WERI-Rb-1 (cell line): ENCODE measurements around the gene P2RY2.

Experiments
- DNase-seq: peaks from one replicate; pipeline ENCODE4 v3.0.0-alpha.2; 2020
- H3K27ac ChIP-seq: fragments of 250-450 bp; sonication (Bioruptor Pico); 2 replicates; pipeline ENCODE4 v1.5.1; 2020; ENCODE audit warnings: mild to moderate bottlenecking, moderate library complexity
- H3K27me3 ChIP-seq: fragments of 250-450 bp; sonication (Bioruptor Pico); 2 replicates; pipeline ENCODE4 v1.5.1; 2021; ENCODE audit warnings: mild to moderate bottlenecking, low read depth, moderate library complexity; ENCODE audit not compliant: insufficient read depth, severe bottlenecking
- H3K36me3 ChIP-seq: fragments of 250-450 bp; sonication (Bioruptor Pico); 2 replicates; pipeline ENCODE4 v1.5.1; 2020; ENCODE audit warnings: mild to moderate bottlenecking, moderate library complexity
- H3K4me3 ChIP-seq: 2 replicates; pipeline ENCODE4 v1.5.1; 2011; ENCODE audit warnings: low read depth, mild to moderate bottlenecking, control low read depth, low read length
- H3K9me3 ChIP-seq: fragments of 250-450 bp; sonication (Bioruptor Pico); 2 replicates; pipeline ENCODE4 v1.5.1; 2021; ENCODE audit warnings: mild to moderate bottlenecking, moderate library complexity; ENCODE audit not compliant: severe bottlenecking
- TF ChIP-seq, protein P1 (sequence below): IDR thresholded peaks from 2 replicates; pipeline ENCODE4 v1.5.1; 2011; ENCODE audit warnings: low read depth, mild to moderate bottlenecking, control low read depth, inconsistent platforms, low read length

P2RY2 gene

DNA sequence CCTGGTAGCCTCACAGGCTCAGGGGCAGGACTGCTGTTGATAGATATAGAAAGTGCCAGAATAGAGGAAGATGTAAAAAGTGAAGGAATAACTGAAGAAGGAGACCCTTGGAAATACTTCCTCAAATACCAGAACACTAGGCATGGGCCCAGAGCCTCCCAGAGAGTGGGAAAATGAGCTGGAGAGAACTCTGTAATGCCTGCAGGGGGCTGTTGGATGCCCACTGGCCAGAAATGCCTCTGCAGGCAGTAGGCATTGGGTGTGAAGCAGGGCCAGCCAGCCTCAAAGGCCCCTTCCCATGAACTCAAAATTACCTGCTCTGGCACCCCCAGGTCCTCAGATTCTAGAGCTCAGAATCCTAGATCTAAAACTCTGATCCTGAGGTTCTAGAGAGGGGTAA lies 15.1 kb downstream of the P2RY2 start:
- Histone ChIP-seq H3K27me3 (no peaks in the 10 kb centered on the region), H3K4me3 (no peak overlapping the region), H3K36me3 (no peaks in the 10 kb centered on the region), H3K9me3 (no peaks in the 10 kb centered on the region), H3K27ac (no peak overlapping the region)
- DNase-seq: no peak
- TF ChIP-seq, protein P1, sequence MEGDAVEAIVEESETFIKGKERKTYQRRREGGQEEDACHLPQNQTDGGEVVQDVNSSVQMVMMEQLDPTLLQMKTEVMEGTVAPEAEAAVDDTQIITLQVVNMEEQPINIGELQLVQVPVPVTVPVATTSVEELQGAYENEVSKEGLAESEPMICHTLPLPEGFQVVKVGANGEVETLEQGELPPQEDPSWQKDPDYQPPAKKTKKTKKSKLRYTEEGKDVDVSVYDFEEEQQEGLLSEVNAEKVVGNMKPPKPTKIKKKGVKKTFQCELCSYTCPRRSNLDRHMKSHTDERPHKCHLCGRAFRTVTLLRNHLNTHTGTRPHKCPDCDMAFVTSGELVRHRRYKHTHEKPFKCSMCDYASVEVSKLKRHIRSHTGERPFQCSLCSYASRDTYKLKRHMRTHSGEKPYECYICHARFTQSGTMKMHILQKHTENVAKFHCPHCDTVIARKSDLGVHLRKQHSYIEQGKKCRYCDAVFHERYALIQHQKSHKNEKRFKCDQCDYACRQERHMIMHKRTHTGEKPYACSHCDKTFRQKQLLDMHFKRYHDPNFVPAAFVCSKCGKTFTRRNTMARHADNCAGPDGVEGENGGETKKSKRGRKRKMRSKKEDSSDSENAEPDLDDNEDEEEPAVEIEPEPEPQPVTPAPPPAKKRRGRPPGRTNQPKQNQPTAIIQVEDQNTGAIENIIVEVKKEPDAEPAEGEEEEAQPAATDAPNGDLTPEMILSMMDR: no peak

DNA sequence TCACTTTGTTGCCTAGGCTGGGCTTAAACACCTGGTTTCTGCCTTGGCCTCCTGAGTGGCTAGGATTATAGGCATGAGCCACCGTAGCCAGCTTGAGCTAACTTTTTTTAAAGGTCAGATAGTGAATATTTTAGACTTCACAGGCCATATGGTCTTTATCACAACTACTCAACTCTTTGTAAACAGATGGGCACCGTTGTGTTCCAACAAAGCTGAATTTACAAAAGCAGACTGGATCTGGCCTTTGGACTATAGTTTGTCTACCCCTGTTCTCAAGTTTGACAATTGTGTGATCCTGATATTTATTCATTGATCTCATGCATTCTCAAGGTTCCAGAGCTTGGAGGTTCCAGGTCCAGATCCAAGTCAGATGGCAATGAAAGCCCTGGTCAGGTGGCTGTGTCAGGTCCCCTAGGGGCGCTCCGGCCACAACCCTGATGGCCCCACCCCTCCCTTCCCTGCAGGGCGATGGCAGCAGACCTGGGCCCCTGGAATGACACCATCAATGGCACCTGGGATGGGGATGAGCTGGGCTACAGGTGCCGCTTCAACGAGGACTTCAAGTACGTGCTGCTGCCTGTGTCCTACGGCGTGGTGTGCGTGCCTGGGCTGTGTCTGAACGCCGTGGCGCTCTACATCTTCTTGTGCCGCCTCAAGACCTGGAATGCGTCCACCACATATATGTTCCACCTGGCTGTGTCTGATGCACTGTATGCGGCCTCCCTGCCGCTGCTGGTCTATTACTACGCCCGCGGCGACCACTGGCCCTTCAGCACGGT lies 15.8 kb downstream of the P2RY2 start:
- H3K27me3 ChIP-seq: no peaks in the 10 kb centered on the region
- no peak overlapping the region for H3K4me3 ChIP-seq
- H3K9me3 ChIP-seq: no peaks in the 10 kb centered on the region
- no peaks in the 10 kb centered on the region for H3K36me3 ChIP-seq
- TF ChIP-seq, protein P1: no peak
- H3K27ac ChIP-seq: no peak overlapping the region
- DNase-seq: no peak

DNA sequence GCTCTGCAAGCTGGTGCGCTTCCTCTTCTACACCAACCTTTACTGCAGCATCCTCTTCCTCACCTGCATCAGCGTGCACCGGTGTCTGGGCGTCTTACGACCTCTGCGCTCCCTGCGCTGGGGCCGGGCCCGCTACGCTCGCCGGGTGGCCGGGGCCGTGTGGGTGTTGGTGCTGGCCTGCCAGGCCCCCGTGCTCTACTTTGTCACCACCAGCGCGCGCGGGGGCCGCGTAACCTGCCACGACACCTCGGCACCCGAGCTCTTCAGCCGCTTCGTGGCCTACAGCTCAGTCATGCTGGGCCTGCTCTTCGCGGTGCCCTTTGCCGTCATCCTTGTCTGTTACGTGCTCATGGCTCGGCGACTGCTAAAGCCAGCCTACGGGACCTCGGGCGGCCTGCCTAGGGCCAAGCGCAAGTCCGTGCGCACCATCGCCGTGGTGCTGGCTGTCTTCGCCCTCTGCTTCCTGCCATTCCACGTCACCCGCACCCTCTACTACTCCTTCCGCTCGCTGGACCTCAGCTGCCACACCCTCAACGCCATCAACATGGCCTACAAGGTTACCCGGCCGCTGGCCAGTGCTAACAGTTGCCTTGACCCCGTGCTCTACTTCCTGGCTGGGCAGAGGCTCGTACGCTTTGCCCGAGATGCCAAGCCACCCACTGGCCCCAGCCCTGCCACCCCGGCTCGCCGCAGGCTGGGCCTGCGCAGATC lies 16.5 kb downstream of the P2RY2 start:
- Histone ChIP-seq H3K4me3 (no peak overlapping the region), H3K27ac (no peak overlapping the region), H3K9me3 (no peaks in the 10 kb centered on the region), H3K36me3 (no peaks in the 10 kb centered on the region), H3K27me3 (no peaks in the 10 kb centered on the region)
- no peak for DNase-seq
- TF ChIP-seq, protein P1: no peak

DNA sequence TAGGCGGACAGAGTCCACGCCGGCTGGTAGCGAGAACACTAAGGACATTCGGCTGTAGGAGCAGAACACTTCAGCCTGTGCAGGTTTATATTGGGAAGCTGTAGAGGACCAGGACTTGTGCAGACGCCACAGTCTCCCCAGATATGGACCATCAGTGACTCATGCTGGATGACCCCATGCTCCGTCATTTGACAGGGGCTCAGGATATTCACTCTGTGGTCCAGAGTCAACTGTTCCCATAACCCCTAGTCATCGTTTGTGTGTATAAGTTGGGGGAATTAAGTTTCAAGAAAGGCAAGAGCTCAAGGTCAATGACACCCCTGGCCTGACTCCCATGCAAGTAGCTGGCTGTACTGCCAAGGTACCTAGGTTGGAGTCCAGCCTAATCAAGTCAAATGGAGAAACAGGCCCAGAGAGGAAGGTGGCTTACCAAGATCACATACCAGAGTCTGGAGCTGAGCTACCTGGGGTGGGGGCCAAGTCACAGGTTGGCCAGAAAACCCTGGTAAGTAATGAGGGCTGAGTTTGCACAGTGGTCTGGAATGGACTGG lies 17.2 kb downstream of the P2RY2 start:
- H3K9me3 ChIP-seq: no peaks in the 10 kb centered on the region
- no peaks in the 10 kb centered on the region for H3K36me3 ChIP-seq
- no peak overlapping the region for H3K4me3 ChIP-seq
- H3K27me3 ChIP-seq: no peaks in the 10 kb centered on the region
- no peak for DNase-seq
- no peak overlapping the region for H3K27ac ChIP-seq
- TF ChIP-seq, protein P1: no peak

DNA sequence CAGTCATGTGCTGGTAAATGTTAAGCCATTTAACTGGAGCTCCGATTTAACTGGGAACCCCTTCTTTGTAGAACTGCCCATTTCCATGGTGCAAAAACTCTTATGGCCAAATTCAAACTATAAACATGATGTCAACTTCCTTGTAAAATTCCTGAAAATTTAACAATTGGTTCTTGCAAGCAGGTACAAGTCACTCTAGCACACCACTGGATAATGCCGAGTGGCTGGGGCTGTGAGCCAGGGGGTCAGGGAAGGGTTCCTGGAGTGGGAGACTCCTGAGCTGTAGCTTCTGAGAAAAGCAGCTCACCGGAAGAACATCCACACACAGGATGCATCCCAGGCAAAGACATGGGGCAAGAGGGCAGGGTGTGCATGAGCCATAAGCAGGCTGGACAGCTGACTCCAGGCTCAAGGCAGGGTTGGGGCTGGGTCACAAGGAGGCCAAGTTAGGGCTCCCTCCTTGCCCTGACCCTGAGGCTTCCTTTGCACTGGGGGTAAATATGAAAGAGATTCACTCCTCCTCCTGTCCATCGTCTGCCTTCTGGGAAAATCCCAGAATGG lies 18.2 kb downstream of the P2RY2 start:
- Histone ChIP-seq H3K27ac (no peak overlapping the region), H3K27me3 (no peaks in the 10 kb centered on the region), H3K9me3 (no peaks in the 10 kb centered on the region), H3K4me3 (no peak overlapping the region), H3K36me3 (no peaks in the 10 kb centered on the region)
- DNase-seq: no peak
- TF ChIP-seq, protein P1: no peak
